IPS DF 4.7 (cell line): ENCODE measurements around the gene ODAPH.
"Not testable (repeated sequence)": the region's sequence is repeated elsewhere in the genome, so short reads cannot be mapped to it uniquely, and the experiment has no call there.

ENCODE experiments used
- DNase-seq: peaks from one replicate; pipeline ENCODE4 v3.0.0-alpha.2; 2013; ENCODE audit warnings: low spot score; ENCODE audit errors: extremely low read depth

The ODAPH gene

DNA sequence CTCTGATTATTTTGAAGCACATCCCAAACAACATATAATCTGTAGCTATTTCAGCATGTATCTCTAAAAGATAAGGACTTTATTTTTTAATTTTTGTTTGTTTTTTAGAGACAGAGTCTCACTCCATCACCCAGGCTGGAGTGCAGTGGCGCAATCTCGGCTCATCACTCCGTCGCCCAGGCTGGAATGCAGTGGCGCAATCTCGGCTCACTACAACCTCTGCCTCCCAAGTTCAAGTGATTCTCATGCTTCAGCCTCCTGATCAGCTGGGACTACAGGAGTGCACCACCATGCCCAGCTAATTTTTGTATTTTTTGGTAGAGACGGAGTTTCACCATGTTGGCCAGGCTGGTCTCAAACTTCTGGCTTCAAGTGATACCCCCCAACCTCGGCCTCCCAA, 11.6 kb upstream of the ODAPH start:
- not testable (repeated sequence) for DNase-seq

DNA sequence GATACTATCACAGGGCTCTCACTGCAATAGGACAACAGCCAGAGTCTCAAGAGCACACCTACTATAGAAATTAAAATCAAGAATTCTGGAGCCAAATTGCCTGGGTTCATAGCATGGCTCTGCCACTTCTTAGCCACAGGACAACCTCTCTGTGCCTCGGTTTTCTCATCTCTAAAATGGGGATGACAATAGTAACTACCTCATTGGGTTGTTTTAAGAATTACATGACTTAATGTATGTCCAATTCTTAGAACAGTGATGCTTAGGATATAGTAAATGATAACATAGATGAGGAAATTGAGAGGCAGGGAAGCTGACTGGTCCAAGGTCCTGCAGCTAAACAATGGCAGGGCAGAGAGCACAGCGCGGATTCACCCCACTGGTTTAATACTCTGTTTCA, 11.0 kb upstream of the ODAPH start:
- DNase-seq = no peak

DNA sequence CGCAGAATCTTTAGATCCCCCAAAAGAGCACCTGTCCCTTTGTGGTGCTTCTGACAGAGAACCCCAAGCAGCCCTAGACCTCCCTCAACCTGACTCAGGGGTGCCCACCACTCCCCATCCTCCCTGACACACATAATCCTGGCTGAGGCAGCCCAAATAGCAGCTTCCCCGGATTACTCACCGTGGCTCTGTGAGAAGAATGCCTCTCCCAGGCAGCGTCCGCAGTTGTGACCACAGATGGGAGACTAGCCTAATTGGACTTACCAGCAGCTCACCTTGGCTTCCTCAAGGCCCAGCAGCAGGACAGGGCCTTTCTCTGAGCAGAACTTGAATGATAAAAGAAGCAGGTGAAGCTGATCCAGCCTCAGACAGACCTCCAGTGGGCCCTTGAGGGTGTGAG, 10.3 kb upstream of the ODAPH start:
- no peak for DNase-seq

GRCh38 chr4:75547647-75548387, 8.0 kb upstream of the ODAPH start:
- no peak for DNase-seq

DNA sequence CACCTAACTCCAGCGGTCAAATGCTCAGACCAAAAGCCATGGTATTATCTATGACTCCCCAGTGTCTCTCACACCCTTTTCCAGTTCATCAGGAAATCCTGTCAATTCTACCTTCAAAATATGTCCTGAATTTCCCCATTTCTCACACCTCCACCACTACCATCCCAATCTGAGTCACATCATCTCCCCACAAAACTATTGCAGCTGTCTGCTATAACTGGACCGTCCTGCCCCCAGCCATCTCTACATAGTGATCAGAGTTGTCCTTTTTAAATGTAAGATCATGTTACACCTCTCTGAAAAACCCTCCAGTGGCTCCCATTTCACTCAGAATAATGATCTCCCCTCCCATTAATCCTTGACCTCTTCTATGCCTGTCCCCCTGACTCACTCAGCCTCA, 6.8 kb upstream of the ODAPH start:
- DNase-seq = no peak

GRCh38 chr4:75552452-75552851, 3.4 kb upstream of the ODAPH start:
- DNase-seq = no peak

DNA sequence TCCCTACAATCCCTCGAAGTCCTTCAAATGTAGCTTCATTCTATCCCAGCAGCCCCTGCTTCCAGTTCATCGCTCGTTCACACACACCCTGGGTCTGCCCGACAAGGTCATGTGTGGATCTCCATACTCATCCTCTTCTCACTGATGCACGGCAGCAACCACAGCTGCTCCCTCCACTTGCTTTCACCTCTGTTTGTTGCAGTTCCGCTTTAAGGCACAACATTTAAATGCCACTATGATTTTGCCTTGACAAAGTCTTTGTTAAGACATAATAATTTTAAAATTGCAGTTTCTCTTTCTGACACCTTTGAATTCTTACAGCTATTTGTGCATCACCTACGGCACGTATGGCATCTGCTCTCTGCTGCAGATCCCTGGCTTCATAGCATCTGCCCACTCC, 1.8 kb downstream of the ODAPH start:
- no peak for DNase-seq

DNA sequence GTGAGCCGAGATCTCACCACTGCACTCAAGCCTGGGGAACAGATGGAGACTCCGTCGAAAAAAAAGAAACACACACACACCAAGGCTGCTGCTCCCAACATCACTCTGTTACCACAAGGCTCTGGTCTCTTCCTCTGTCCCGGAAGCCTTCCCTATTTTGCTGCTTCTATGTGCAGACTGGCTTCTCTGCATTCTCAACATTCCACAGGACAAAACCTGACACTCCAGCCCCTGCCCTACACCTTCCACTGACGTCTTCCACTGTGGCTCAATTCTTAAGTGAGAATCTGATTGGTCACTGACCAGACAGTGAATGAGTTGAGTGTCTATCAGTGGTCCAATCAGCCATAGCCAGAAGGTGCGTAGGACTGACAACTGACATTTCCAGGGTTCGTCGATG, 5.9 kb downstream of the ODAPH start:
- peak; percentile 53 for DNase-seq

GRCh38 chr4:75564023-75564422, 8.2 kb downstream of the ODAPH start:
- no peak for DNase-seq

DNA sequence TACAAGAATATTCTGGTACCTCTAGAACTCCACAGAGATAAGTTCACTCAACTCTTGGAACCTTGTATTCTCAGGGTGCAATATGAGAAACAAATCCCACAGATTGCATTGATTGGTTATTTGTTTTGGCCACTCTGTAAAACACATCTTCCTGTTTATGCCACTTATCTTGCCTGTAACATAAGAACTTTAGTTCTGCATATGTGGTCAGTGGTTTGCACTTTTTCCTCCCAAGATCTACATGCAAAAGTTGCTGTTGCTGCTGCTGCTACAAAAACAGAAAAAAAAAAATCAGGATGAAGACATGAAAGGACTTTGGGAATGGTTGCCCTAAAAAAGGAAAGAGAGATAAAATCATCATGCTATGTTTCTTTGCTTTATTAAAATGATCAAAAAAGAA, 9.6 kb downstream of the ODAPH start:
- no peak for DNase-seq

- DNase-seq = no peak
Measured at GRCh38 chr4:75566911-75567310, 11.0 kb downstream of the ODAPH start.

- no peak for DNase-seq
Measured at GRCh38 chr4:75567725-75568124, 11.9 kb downstream of the ODAPH start.

DNA sequence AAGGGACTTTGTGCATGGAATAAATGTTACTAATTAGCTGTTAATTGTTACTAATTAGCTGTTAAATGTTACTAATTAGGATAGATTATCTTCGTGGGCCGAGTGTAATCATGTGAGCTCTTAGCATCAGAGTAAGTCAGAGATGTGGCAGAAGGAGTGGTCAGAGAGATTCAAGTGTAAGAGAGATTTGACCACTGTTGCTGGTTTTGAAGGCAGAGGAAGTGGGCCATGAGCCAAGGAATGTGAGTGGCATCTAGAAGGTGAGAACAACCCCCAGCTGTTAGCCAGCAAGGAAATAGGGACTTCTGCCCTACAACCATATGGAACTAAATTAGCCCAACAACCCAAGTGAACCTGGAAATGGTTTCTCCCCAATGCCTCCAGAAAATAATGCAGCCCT, 28.2 kb downstream of the ODAPH start:
- DNase-seq = no peak

- DNase-seq = no peak
Measured at GRCh38 chr4:75593393-75593792, 37.5 kb downstream of the ODAPH start.

DNA sequence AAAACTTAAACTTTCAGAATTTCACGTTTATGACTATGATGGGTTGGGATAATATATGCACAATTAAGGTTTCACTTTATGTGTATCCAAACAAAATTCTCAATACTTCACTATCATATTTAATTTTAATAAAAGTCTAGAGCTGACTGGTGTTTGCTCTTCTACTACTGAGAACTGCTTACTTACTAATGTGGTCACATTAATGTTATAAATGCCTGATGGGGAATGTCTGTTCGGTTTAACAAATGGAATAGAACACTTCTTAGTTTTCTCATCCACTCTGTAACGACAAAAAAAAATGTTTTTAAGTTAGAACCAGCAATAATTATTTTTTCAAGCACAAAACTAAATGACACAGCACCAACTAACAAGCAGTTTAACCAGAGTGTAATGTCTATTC, 40.2 kb downstream of the ODAPH start:
- DNase-seq = no peak

DNA sequence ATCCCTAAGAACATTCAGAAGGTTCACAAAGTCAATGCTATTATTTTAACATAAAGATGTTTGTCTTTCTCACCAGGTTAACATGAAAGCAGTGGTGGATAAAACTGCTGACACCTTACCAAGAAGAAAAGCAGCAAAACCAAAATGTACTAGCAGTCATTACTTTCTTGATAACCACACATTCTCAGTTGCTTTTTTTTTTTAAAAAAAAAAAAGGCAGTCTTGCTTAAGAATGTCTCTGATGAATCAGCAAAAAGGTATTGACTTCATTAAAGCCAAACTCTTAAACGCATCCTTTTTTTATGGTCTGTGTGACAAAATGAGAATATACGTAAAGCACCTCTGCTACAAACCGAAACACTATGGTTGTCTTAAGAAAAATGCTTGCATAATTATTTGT, 42.5 kb downstream of the ODAPH start:
- no peak for DNase-seq

GRCh38 chr4:75599647-75600046, 43.8 kb downstream of the ODAPH start:
- no peak for DNase-seq

DNA sequence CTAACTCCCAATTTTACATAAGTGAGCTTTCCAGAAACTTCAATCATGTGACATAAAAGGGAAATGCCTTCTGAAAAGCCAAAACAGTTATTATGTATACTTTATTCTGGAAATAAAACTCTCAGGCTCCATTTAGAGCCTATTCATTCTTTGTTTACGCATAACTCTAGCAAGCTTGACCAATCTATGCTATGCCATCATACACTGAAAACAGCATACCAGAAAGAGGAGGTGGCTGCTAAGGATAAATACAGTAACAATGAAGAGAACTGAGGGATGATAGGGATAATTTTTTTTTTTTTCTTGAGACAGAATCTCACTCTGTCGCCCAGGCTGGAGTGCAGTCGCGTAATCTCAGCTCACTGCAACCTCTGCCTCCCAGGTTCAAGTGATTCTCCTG, 50.1 kb downstream of the ODAPH start:
- DNase-seq = no peak

DNA sequence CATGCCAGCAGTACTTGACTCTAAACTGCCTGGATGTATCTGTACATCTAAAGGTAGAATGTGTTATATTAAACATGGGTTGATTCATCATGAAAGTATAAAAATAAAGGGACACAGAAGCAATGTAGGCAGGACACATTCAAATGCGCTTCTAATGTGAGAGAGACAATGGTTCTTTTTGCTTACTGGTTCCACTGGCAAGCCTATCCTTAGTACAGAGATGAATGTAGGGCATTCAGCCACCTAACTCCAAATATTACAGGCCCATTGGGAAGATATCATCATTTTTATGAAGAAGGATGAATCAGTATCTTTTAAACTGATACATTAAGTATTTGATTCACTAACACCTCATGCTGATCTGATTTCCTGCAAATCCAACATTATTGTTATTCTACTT, 56.4 kb downstream of the ODAPH start:
- DNase-seq = no peak
